ENCODE data around the gene ECD. TPM values are rescaled to one million over a fixed set of nuclear protein-coding genes. Genes with fewer than 3 reads are reported as not detected.

The ECD gene
- total and polyA plus RNA-seq, 2 of the 4 experiments (the other 2 are of a cell fraction) = 22.1 to 32.8 TPM

- BruUV-seq (replicated peaks) = no TSS peak
- H3K27me3 ChIP-seq (ENCODE audit: control insufficient read depth, insufficient read depth, low read length) = no peaks in the 10 kb centered on the region
- H3K14ac ChIP-seq (replicated peaks; ENCODE audit: low read depth, low read length) = no peak overlapping the region
- no peak overlapping the region for H2AK5ac ChIP-seq (ENCODE audit: low read depth, low read length)
- H4K8ac ChIP-seq (ENCODE audit: low read depth in 2 of 2, low read length in 2 of 2) = no peak overlapping the region
- in situ Hi-C loops (cut with MboI; ENCODE audit: low sequenced_read_pairs) (no loop called here), dilution Hi-C loops (cut with HindIII; ENCODE audit: low sequenced_read_pairs, unreplicated experiment) (no loop called here), intact Hi-C loops (cut with micrococcal nuclease) (no loop called here)
- no peak overlapping the region for H2AK9ac ChIP-seq (replicated peaks; ENCODE audit: low read depth, low read length, poor library complexity)
- H4K20me1 ChIP-seq (ENCODE audit: insufficient read depth, low read length) = no peaks in the 10 kb centered on the region
- H2BK120ac ChIP-seq (ENCODE audit: low read depth, low read length) = no peak overlapping the region
- H2AFZ ChIP-seq (replicated peaks; ENCODE audit: low read length, poor library complexity) = no peak overlapping the region
- peaks cover 10% of the 10 kb centered on the region for H3K36me3 ChIP-seq (ENCODE audit: control insufficient read depth, insufficient read depth, low read length)
- H2BK20ac ChIP-seq (ENCODE audit: low read depth, low read length) = no peak overlapping the region
- H3K4me2 ChIP-seq (ENCODE audit: low read depth, low read length) = no peak overlapping the region
- H2BK15ac ChIP-seq (ENCODE audit: low read depth, low read length) = no peak overlapping the region
- H3K56ac ChIP-seq (ENCODE audit: extremely low read depth, insufficient read depth, low read length) = no peak overlapping the region
- H3K9me1 ChIP-seq (ENCODE audit: insufficient read depth, low read length) = no peaks in the 10 kb centered on the region
- no peak overlapping the region for H3K4ac ChIP-seq (ENCODE audit: low read depth, low read length)
- CTCF ChIA-PET = no interaction called here
- no peak overlapping the region for H3K9ac ChIP-seq (ENCODE audit: low read depth, low read length)
- no CpG with 5 or more reads among the region's 3 CpGs for WGBS, 2 experiments (ENCODE audit: extremely low coverage in 2 of 2, insufficient read length in 1 of 2)
- no peak overlapping the region for H3K27ac ChIP-seq (ENCODE audit: insufficient read depth, low read length)
- no peak overlapping the region for H2BK5ac ChIP-seq (ENCODE audit: low read depth, low read length, poor library complexity, severe bottlenecking)
- no peak for TF ChIP-seq RFX5 (IDR thresholded peaks at IDR 0.05; ENCODE audit: low read depth, low read length)
- no peak for TF ChIP-seq FOS (IDR thresholded peaks at IDR 0.05; ENCODE audit: low read depth, low read length)
- TF ChIP-seq RAD21 (IDR thresholded peaks at IDR 0.05; ENCODE audit: low read length) = no peak
- TF ChIP-seq, protein P1, sequence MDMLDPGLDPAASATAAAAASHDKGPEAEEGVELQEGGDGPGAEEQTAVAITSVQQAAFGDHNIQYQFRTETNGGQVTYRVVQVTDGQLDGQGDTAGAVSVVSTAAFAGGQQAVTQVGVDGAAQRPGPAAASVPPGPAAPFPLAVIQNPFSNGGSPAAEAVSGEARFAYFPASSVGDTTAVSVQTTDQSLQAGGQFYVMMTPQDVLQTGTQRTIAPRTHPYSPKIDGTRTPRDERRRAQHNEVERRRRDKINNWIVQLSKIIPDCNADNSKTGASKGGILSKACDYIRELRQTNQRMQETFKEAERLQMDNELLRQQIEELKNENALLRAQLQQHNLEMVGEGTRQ (IDR thresholded peaks at IDR 0.05; ENCODE audit: low read depth, low read length) = no peak
- TF ChIP-seq MAZ (IDR thresholded peaks at IDR 0.05; ENCODE audit: borderline replicate concordance, low read depth, low read length) = no peak
- no peak for TF ChIP-seq RCOR1 (IDR thresholded peaks at IDR 0.05; ENCODE audit: insufficient replicate concordance, low read length)
- TF ChIP-seq SMC3 (IDR thresholded peaks at IDR 0.05; ENCODE audit: low read depth, low read length) = no peak
- TF ChIP-seq CHD1 (IDR thresholded peaks at IDR 0.05; ENCODE audit: low read depth, low read length) = no peak
- no peak for TF ChIP-seq CEBPB (IDR thresholded peaks at IDR 0.05; ENCODE audit: low read depth, low read length)
- TF ChIP-seq MXI1 (IDR thresholded peaks at IDR 0.05; ENCODE audit: borderline replicate concordance, low read depth, low read length) = no peak
- TF ChIP-seq NFE2L2 (IDR thresholded peaks at IDR 0.05; ENCODE audit: low read depth, low read length) = no peak
- no peak for TF ChIP-seq POLR2A (IDR thresholded peaks at IDR 0.05; ENCODE audit: low read depth, low read length)
- TF ChIP-seq CTCF (conservative IDR thresholded peaks at IDR 0.05; ENCODE audit: low read depth, low read length) = no peak
- no peak for TF ChIP-seq MAFK (IDR thresholded peaks at IDR 0.05; ENCODE audit: low read depth, low read length)
- TF ChIP-seq, protein P2, sequence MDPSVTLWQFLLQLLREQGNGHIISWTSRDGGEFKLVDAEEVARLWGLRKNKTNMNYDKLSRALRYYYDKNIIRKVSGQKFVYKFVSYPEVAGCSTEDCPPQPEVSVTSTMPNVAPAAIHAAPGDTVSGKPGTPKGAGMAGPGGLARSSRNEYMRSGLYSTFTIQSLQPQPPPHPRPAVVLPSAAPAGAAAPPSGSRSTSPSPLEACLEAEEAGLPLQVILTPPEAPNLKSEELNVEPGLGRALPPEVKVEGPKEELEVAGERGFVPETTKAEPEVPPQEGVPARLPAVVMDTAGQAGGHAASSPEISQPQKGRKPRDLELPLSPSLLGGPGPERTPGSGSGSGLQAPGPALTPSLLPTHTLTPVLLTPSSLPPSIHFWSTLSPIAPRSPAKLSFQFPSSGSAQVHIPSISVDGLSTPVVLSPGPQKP (IDR thresholded peaks at IDR 0.05; ENCODE audit: borderline replicate concordance, low read depth, low read length) = no peak
- no peak for TF ChIP-seq BHLHE40 (IDR thresholded peaks at IDR 0.05; ENCODE audit: low read depth, low read length)
- no peaks in the 10 kb centered on the region; the same call in 1 of the 2 replicates for H3K9me3 ChIP-seq (ENCODE audit: control insufficient read depth, insufficient read depth, low read length)
- no peak overlapping the region for H3K18ac ChIP-seq (ENCODE audit: low read depth, low read length)
- H3K23ac ChIP-seq (ENCODE audit: low read depth, low read length) = no peak overlapping the region
- H3K79me1 ChIP-seq (ENCODE audit: low read depth in 1 of 2, low read length in 2 of 2) = no peaks in the 10 kb centered on the region; a peak in 2 of 4 replicates
- no peak for ATAC-seq (ENCODE audit: low read depth)
- H3K4me3 ChIP-seq (ENCODE audit: insufficient read depth, low read depth, low read length) = no peak overlapping the region
- DNase-seq = no peak
- no peak overlapping the region for H4K5ac ChIP-seq (ENCODE audit: low read depth, low read length)
- no peaks in the 10 kb centered on the region for H3K4me1 ChIP-seq (ENCODE audit: control insufficient read depth, insufficient read depth, low read length)
- POLR2A ChIA-PET (ENCODE audit: unreplicated experiment) = no interaction called here
- no peak overlapping the region for H4K91ac ChIP-seq (ENCODE audit: insufficient read depth, low read depth, low read length)
Measured at GRCh38 chr10:73210395-73211105, 42.7 kb upstream of the ECD start.
